Stomach (tissue), 9 donors: Measurements from ENCODE around the gene PCDHA5. TPM values are rescaled to one million over a fixed set of nuclear protein-coding genes. Genes with fewer than 3 reads are reported as not detected.
"Not testable (repeated sequence)": the region's sequence is repeated elsewhere in the genome, so short reads cannot be mapped to it uniquely, and the experiment has no call there.

Source experiments
- DNase-seq, 2 donors: peaks; one replicate each; pipeline versions ENCODE4 v3.0.0 to v3.0.0-alpha.2; 2013 to 2019
- H3K27ac ChIP-seq, 5 donors: fragments of 200-600 bp in 4 of 5; sonication (generic) in 4 of 5; one replicate each; pipeline ENCODE4 v1.5.1; 2013 to 2019; ENCODE audit warnings: mild to moderate bottlenecking in 1 of 5, moderate library complexity in 1 of 5
- H3K27me3 ChIP-seq, 3 donors: fragments of 200-600 bp; sonication (generic); one replicate each; pipeline ENCODE4 v1.5.1; 2017 to 2019; ENCODE audit warnings: mixed run types in 1 of 3
- H3K36me3 ChIP-seq, 4 donors: fragments of 200-600 bp; sonication (generic); 1 replicate in 3 of 4; 2 replicates in 1 of 4; pipeline ENCODE4 v1.5.1; 2016 to 2019
- H3K4me1 ChIP-seq, 4 donors: fragments of 200-600 bp; sonication (generic); one replicate each; pipeline ENCODE4 v1.5.1; 2016 to 2019
- H3K4me3 ChIP-seq, 4 donors: fragments of 200-600 bp; sonication (generic) in 3 of 4; one replicate each; pipeline ENCODE4 v1.5.1; 2016 to 2019; ENCODE audit warnings: mild to moderate bottlenecking in 1 of 4
- H3K9me3 ChIP-seq, 4 donors: fragments of 200-600 bp; sonication (generic); one replicate each; pipeline ENCODE4 v1.5.1; 2016 to 2019
- EP300 ChIP-seq: sonication (generic); formaldehyde crosslinking; IDR thresholded peaks from one replicate; pipeline ENCODE4 v1.6.1; 2017; ENCODE audit warnings: antibody characterized with exemption
- POLR2A ChIP-seq, 4 donors: fragments of 450-650 bp; IDR thresholded peaks; one replicate each; pipeline ENCODE4 v1.6.1; 2016; ENCODE audit warnings: antibody characterized with exemption in 4 of 4, control low read depth in 2 of 4, mild to moderate bottlenecking in 1 of 4, moderate library complexity in 1 of 4
- POLR2AphosphoS5 ChIP-seq, 3 donors: sonication (generic); formaldehyde crosslinking; IDR thresholded peaks; one replicate each; pipeline ENCODE4 v1.6.1; 2016; ENCODE audit warnings: antibody characterized with exemption in 3 of 3
- WGBS, 5 donors: extraction: QIAGEN DNeasy Blood & Tissue Kit in 3 of 5; methylation state at CpG; one replicate each; pipeline versions ENCODE4 v1.1.5 to v1.1.7; 2013 to 2018; 5-methylcytosine and 5-hydroxymethylcytosine counted together
- intact Hi-C: fragments of 100-400 bp; cut with DNase I; formaldehyde crosslinking; loops from one replicate; pipeline ENCODE4 v1.15.1; 2023; ENCODE audit warnings: low total_unique reads
- polyA plus RNA-seq, 3 donors: library from polyadenylated mRNA; stranded (reverse); fragments of 200-250 nt; gene quantifications; one replicate each; pipeline ENCODE4 v1.2.3, GENCODE V29; 2013
- total RNA-seq, 5 donors: library from RNA; depleted of rRNA; stranded (reverse); fragments of >200 nt; gene quantifications; one replicate each; pipeline versions ENCODE4 v1.1.0 to v1.2.3, GENCODE V29; 2014 to 2016
- TF ChIP-seq, protein P1 (sequence below), 7 experiments: fragments of 450-650 bp in 4 of 7; fragments of 200-600 bp in 3 of 7; sonication (generic) in 3 of 7; IDR thresholded peaks; one replicate each; pipeline ENCODE4 v1.5.1; 2016 to 2019; ENCODE audit warnings: antibody characterized with exemption in 7 of 7, control low read depth in 2 of 7, mild to moderate bottlenecking in 1 of 7
- donor health status: healthy with polysubstance abuse.
- donor health status: Bipolar disorder and iron deficiency.
- donor health status: healthy.

Gene PCDHA5
- total and polyA plus RNA-seq, 8 donors: 0.12 to 21.9 (median 0.13) TPM; not detected in 5

DNA sequence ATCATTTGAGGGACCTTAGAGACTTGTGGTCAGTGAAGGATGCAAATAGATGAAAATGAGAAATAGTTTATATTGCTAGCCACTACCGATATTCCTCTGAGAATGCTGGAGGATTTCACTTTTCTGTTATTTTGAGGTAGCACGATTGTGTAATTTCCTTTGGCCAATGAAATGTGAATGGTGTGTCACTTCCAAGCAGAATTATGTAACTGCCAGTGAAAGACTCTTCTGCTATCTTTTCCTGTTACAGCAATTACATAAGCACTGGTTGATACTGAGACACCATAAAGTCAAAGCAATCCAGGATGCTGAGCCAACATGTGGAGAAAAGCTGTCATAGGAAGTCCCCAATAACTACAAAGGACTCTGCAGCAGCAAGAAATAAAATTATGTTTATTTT lies 30.3 kb upstream of the PCDHA5 start:
- 22 to 71% (median 27%) methylated on average over 2 of the region's 2 CpGs for WGBS, 5 donors

DNA sequence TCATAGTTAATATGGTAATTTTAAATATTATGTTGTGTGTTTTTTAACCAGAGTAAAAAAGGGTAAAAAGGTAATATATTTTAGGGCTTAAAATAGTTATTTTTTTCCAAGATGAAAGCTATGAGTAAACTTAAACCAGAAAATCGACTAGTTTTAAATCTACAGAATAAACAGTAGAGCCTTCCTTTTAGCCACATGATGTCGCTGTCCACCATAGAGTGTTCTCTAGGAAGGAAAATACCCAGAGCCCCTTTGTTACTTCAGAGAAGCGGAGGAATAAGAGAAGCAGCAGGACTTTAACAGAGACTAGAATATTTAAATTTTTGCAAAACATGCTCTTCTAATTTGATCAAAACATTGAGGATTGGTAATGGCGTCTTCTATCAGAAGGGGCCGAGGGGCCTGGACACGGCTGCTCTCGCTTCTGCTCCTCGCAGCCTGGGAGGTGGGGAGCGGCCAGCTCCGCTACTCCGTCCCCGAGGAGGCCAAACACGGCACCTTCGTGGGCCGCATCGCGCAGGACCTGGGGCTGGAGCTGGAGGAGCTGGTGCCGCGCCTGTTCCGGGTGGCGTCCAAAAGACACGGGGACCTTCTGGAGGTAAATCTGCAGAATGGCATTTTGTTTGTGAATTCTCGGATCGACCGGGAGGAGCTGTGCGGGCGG lies 26.7 kb upstream of the PCDHA5 start, which contains the start of gene PCDHA2:
Gene PCDHA2, plus strand, starts transcription at position 258 of the 664 bp plus-strand sequence.
- 18 to 33% (median 20%) methylated on average over 10 to 27 of the region's 27 CpGs for WGBS, 5 donors
- intact Hi-C loops: no loop called here
- no peaks in the 10 kb centered on the region for H3K36me3 ChIP-seq
- TF ChIP-seq EP300 (no peak), POLR2A (IDR thresholded peaks at IDR 0.05) (no peak), POLR2AphosphoS5 (IDR thresholded peaks at IDR 0.05) (no peak)
- TF ChIP-seq, protein P1, sequence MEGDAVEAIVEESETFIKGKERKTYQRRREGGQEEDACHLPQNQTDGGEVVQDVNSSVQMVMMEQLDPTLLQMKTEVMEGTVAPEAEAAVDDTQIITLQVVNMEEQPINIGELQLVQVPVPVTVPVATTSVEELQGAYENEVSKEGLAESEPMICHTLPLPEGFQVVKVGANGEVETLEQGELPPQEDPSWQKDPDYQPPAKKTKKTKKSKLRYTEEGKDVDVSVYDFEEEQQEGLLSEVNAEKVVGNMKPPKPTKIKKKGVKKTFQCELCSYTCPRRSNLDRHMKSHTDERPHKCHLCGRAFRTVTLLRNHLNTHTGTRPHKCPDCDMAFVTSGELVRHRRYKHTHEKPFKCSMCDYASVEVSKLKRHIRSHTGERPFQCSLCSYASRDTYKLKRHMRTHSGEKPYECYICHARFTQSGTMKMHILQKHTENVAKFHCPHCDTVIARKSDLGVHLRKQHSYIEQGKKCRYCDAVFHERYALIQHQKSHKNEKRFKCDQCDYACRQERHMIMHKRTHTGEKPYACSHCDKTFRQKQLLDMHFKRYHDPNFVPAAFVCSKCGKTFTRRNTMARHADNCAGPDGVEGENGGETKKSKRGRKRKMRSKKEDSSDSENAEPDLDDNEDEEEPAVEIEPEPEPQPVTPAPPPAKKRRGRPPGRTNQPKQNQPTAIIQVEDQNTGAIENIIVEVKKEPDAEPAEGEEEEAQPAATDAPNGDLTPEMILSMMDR (IDR thresholded peaks at IDR 0.05): no peak
- peak within 1 kb of the TSS in 1 of 4 donors; percentile 6 for H3K4me3 ChIP-seq
- no peak for DNase-seq
- H3K27ac ChIP-seq: no peak within 1 kb of the TSS
- peaks cover 9 to 92% (median 71%) of the 10 kb centered on the region in 4 donors for H3K9me3 ChIP-seq
- H3K4me1 ChIP-seq: no peaks in the 10 kb centered on the region
- peaks cover 0 to 35% (median 11%) of the 10 kb centered on the region in 3 donors for H3K27me3 ChIP-seq

More for the DNA sequence above, 30.3 kb upstream of the PCDHA5 start:
- H3K27me3 ChIP-seq: peaks cover 0 to 56% (median 11%) of the 10 kb centered on the region in 3 donors
- DNase-seq: no peak
- no peak overlapping the region for H3K4me3 ChIP-seq
- H3K27ac ChIP-seq: no peak overlapping the region
- H3K9me3 ChIP-seq: peaks cover 24 to 94% (median 86%) of the 10 kb centered on the region in 4 donors
- no peaks in the 10 kb centered on the region for H3K4me1 ChIP-seq
- intact Hi-C loops: no loop called here
- TF ChIP-seq EP300 (no peak), POLR2AphosphoS5 (IDR thresholded peaks at IDR 0.05) (no peak), POLR2A (IDR thresholded peaks at IDR 0.05) (no peak)
- TF ChIP-seq, protein P1 (IDR thresholded peaks at IDR 0.05): no peak
- no peaks in the 10 kb centered on the region for H3K36me3 ChIP-seq

DNA sequence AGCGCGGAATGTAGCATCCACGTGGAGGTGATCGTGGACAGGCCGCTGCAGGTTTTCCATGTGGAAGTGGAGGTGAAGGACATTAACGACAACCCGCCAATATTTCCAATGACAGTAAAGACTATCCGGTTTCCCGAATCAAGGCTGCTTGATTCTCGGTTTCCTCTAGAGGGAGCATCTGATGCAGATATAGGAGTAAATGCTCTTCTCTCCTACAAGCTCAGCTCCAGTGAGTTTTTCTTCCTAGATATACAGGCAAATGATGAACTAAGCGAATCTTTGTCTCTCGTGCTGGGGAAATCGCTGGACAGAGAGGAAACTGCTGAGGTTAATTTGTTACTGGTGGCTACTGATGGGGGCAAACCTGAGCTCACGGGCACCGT lies 26.2 kb upstream of the PCDHA5 start:
- H3K27ac ChIP-seq: no peak overlapping the region
- 20 to 30% (median 23%) methylated on average over 14 to 15 of the region's 15 CpGs for WGBS, 5 donors
- no peak for TF ChIP-seq POLR2AphosphoS5 (IDR thresholded peaks at IDR 0.05)
- no peak for TF ChIP-seq POLR2A (IDR thresholded peaks at IDR 0.05)
- TF ChIP-seq, protein P1 (IDR thresholded peaks at IDR 0.05): no peak
- no peak for TF ChIP-seq EP300
- no peak for DNase-seq
- no peaks in the 10 kb centered on the region for H3K36me3 ChIP-seq
- intact Hi-C loops: no loop called here
- H3K4me1 ChIP-seq: no peaks in the 10 kb centered on the region
- H3K4me3 ChIP-seq: peak overlapping the region in 1 of 4 donors; percentile 6
- peaks cover 9 to 91% (median 68%) of the 10 kb centered on the region in 4 donors for H3K9me3 ChIP-seq
- H3K27me3 ChIP-seq: peaks cover 0 to 36% (median 11%) of the 10 kb centered on the region in 3 donors

DNA sequence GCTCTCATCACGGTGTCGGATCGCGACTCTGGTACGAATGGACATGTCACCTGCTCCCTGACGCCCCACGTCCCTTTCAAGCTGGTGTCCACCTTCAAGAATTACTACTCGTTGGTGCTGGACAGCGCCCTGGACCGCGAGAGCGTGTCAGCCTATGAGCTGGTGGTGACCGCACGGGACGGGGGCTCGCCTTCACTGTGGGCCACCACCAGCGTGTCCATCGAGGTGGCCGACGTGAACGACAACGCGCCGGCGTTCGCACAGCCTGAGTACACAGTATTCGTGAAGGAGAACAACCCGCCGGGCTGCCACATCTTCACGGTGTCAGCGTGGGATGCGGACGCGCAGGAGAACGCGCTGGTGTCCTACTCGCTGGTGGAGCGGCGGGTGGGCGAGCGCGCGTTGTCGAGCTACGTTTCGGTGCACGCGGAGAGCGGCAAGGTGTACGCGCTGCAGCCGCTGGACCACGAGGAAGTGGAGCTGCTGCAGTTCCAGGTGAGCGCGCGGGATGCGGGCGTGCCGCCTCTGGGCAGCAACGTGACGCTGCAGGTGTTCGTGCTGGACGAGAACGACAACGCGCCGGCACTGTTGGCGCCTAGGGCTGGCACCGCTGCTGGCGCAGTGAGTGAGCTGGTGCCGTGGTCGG lies 25.2 kb upstream of the PCDHA5 start:
- DNase-seq, intact Hi-C loops, H3K4me1 ChIP-seq, H3K36me3 ChIP-seq, H3K4me3 ChIP-seq, H3K27ac ChIP-seq: not testable (repeated sequence)
- Histone ChIP-seq H3K9me3 (peaks cover 11 to 89% (median 69%) of the 10 kb centered on the region in 4 donors), H3K27me3 (peaks cover 0 to 41% (median 11%) of the 10 kb centered on the region in 3 donors)
- 52 to 73% (median 55%) methylated on average over 35 to 72 of the region's 72 CpGs for WGBS, 5 donors
